B cell (primary cell): ENCODE data around the gene IGSF22. TPM values are rescaled to one million over a fixed set of nuclear protein-coding genes. Genes with fewer than 3 reads are reported as not detected.

Experiments used
- ATAC-seq: fragments of 200-7000 bp; cut with Tn5 transposase; one replicate; pipeline ENCODE4 v1.10.0; 2021; ENCODE audit warnings: low read depth, mild to moderate bottlenecking, moderate number of reproducible peaks, moderate library complexity
- CTCF ChIA-PET: fragments of 350-600 bp; sonication (Branson Sonifier 250); formaldehyde crosslinking; loops from one replicate; lab custom pipeline; 2021; ENCODE audit warnings: antibody characterized with exemption, inconsistent platforms; lab: Charles Lee
- POLR2A ChIA-PET: fragments of 350-600 bp; sonication (Branson Sonifier 250); formaldehyde crosslinking; loops from one replicate; lab custom pipeline; 2021; ENCODE audit warnings: antibody characterized with exemption; lab: Charles Lee
- DNase-seq: peaks from one replicate; pipeline ENCODE4 v3.0.0; 2013
- H2AFZ ChIP-seq: 2 replicates; pipeline ENCODE4 v1.6.1; 2012; ENCODE audit warnings: mild to moderate bottlenecking, low read depth, low read length; ENCODE audit not compliant: insufficient read depth, poor library complexity, severe bottlenecking
- H3K27ac ChIP-seq, 2 donors: 1 replicate in 1 of 2; 2 replicates in 1 of 2; pipeline ENCODE4 v1.5.1; 2012 to 2013; ENCODE audit warnings: low read length in 2 of 2, mild to moderate bottlenecking in 2 of 2, moderate library complexity in 1 of 2
- H3K27me3 ChIP-seq, 4 experiments: fragments of 200-600 bp in 1 of 4; sonication (generic) in 1 of 4; replicated peaks in 1 of 4; 1 replicate in 2 of 4; 2 replicates in 2 of 4; pipeline versions ENCODE4 v1.6.1 to v1.7.0; 2013 to 2016; ENCODE audit warnings: low read length in 3 of 4, mild to moderate bottlenecking in 2 of 4, mixed read lengths in 1 of 4, moderate library complexity in 1 of 4; ENCODE audit not compliant: insufficient read depth in 4 of 4, control insufficient read depth in 3 of 4; ENCODE audit errors: control extremely low read depth in 1 of 4
- H3K36me3 ChIP-seq, 2 experiments: replicated peaks in 1 of 2; 1 replicate in 1 of 2; 2 replicates in 1 of 2; pipeline versions ENCODE4 v1.6.1 to v1.7.1; 2013; ENCODE audit warnings: low read length in 1 of 2; ENCODE audit not compliant: insufficient read depth in 2 of 2, control insufficient read depth in 1 of 2; ENCODE audit errors: control extremely low read depth in 1 of 2, extremely low read depth in 1 of 2
- H3K4me1 ChIP-seq, 2 donors: fragments of 200-600 bp in 1 of 2; sonication (generic) in 1 of 2; 1 replicate in 1 of 2; 2 replicates in 1 of 2; pipeline versions ENCODE4 v1.5.1 to v1.6.1; 2013 to 2017; ENCODE audit warnings: low read length in 2 of 2; ENCODE audit not compliant: control insufficient read depth in 2 of 2, insufficient read depth in 2 of 2
- H3K4me2 ChIP-seq: replicated peaks from 2 replicates; pipeline ENCODE3; 2012; ENCODE audit warnings: mild to moderate bottlenecking, low read depth, low read length; ENCODE audit not compliant: poor library complexity, severe bottlenecking
- H3K4me3 ChIP-seq, 5 experiments: fragments of 200-600 bp in 1 of 5; sonication (generic) in 1 of 5; 1 replicate in 3 of 5; 2 replicates in 2 of 5; pipeline versions ENCODE4 v1.5.1 to v1.7.0; 2011 to 2016; ENCODE audit warnings: low read length in 4 of 5, mild to moderate bottlenecking in 4 of 5, low read depth in 2 of 5, control low read depth in 1 of 5, moderate library complexity in 1 of 5; ENCODE audit not compliant: insufficient read depth in 1 of 5; ENCODE audit errors: control extremely low read depth in 1 of 5, extremely low read depth in 1 of 5
- H3K79me2 ChIP-seq: fragments of 200-600 bp; sonication (generic); one replicate; pipeline ENCODE4 v1.6.0; 2016; ENCODE audit warnings: low read length; ENCODE audit not compliant: control insufficient read depth, insufficient read depth
- H3K9ac ChIP-seq: fragments of 200-600 bp; sonication (generic); 2 replicates; pipeline ENCODE4 v1.6.1; 2017; ENCODE audit warnings: mild to moderate bottlenecking, low read length, moderate library complexity
- H3K9me3 ChIP-seq, 3 donors: one replicate each; pipeline versions ENCODE4 v1.6.1 to v1.7.1; 2013; ENCODE audit warnings: low read length in 2 of 3; ENCODE audit not compliant: control insufficient read depth in 2 of 3, insufficient read depth in 1 of 3; ENCODE audit errors: control extremely low read depth in 1 of 3
- H4K20me1 ChIP-seq: 2 replicates; pipeline ENCODE4 v1.6.0; 2012; ENCODE audit warnings: mild to moderate bottlenecking, low read length; ENCODE audit not compliant: insufficient read depth, control insufficient read depth, poor library complexity, severe bottlenecking
- H3K27ac Mint-ChIP-seq: one replicate; pipeline ENCODE4 v1.8.0; 2021; ENCODE audit warnings: mixed read lengths
- H3K27me3 Mint-ChIP-seq: one replicate; pipeline ENCODE4 v1.8.0; 2021; ENCODE audit warnings: mixed read lengths
- H3K4me1 Mint-ChIP-seq: one replicate; pipeline ENCODE4 v1.8.0; 2021; ENCODE audit warnings: mixed read lengths
- H3K4me3 Mint-ChIP-seq: one replicate; pipeline ENCODE4 v1.8.0; 2021; ENCODE audit warnings: mixed read lengths
- H3K9me3 Mint-ChIP-seq: one replicate; pipeline ENCODE4 v1.8.0; 2022; ENCODE audit warnings: mixed read lengths; ENCODE audit not compliant: insufficient read depth
- CTCF ChIP-seq: fragments of 200-600 bp; IDR thresholded peaks from one replicate; pipeline ENCODE4 v1.8.0; 2022; ENCODE audit warnings: antibody characterized with exemption, mild to moderate bottlenecking
- EZH2 ChIP-seq: IDR thresholded peaks from 2 replicates; pipeline ENCODE4 v1.6.1; 2012; ENCODE audit warnings: borderline replicate concordance, low read depth, mild to moderate bottlenecking, moderate library complexity, low read length; ENCODE audit not compliant: insufficient read depth, poor library complexity, severe bottlenecking
- WGBS: methylation state at CpG from one replicate; pipeline ENCODE4 v1.1.5; 2013; ENCODE audit warnings: missing lambda C conversion rate; ENCODE audit not compliant: insufficient coverage; 5-methylcytosine and 5-hydroxymethylcytosine counted together
- intact Hi-C: fragments of 100-400 bp; cut with micrococcal nuclease; formaldehyde crosslinking; loops from one replicate; pipeline ENCODE4 v1.10.0; 2022
- polyA plus RNA-seq: library from polyadenylated mRNA; depleted of rRNA; stranded (reverse); fragments of >200 nt; gene quantifications from 2 replicates; pipeline ENCODE4 v1.2.3, GENCODE V29; 2012
- total RNA-seq, 2 donors: library from RNA; stranded (reverse); fragments of 120-200 nt in 1 of 2; gene quantifications; 1 replicate in 1 of 2; 2 replicates in 1 of 2; pipeline versions ENCODE4 v1.2.3 to v1.2.4, GENCODE V29; 2013 to 2022

The IGSF22 gene
- total and polyA plus RNA-seq, 2 donors (not counting 1 experiment from before 2014, with no cell fraction given): 0.91 to 2.6 TPM

GRCh38 chr11:18705651-18706281 is 20.2 kb downstream of the IGSF22 start:
- no peak for TF ChIP-seq CTCF
- no peak for TF ChIP-seq EZH2
- Histone ChIP-seq H3K36me3 (no peaks in the 10 kb centered on the region), H4K20me1 (no peaks in the 10 kb centered on the region), H3K27ac (no peak overlapping the region), H3K4me1 (peaks cover 18 to 19% of the 10 kb centered on the region in 2 donors), H3K79me2 (no peaks in the 10 kb centered on the region), H2AFZ (peak overlapping the region; percentile 71), H3K9ac (peak overlapping the region; percentile 81), H3K9me3 (peaks cover 0 to 3% (median 0%) of the 10 kb centered on the region in 3 donors), H3K27me3 (peaks cover 0 to 8% (median 0%) of the 10 kb centered on the region in 4 experiments), H3K4me2 (peak overlapping the region; percentile 99), H3K4me3 (peak overlapping the region in 4 of 5 experiments; percentile 54 to 71 (median 67))
- ATAC-seq: peak; percentile 58
- intact Hi-C loops: loop anchor here (1.0 kb wide), 1 partner anchor 16 kb away; no protein-coding TSS in a partner anchor
- Mint-ChIP-seq H3K4me3 (peak overlapping the region; percentile 95), H3K9me3 (no peaks in the 10 kb centered on the region), H3K27me3 (peaks cover 27% of the 10 kb centered on the region), H3K27ac (no peak overlapping the region), H3K4me1 (peaks cover 22% of the 10 kb centered on the region)
- CTCF ChIA-PET: interaction anchor here (0.6 to 4.4 kb wide), 5 partner anchors 11 to 123 kb away, joined by 3 to 27 read pairs (median 7); no protein-coding TSS in a partner anchor
- POLR2A ChIA-PET: no interaction called here
- peak; percentile 58 for DNase-seq
- WGBS: 5% methylated on average over 42 of the region's 46 CpGs

GRCh38 chr11:18704698-18705097 is 21.3 kb downstream of the IGSF22 start:
- H3K9ac ChIP-seq: no peak overlapping the region
- H3K36me3 ChIP-seq: no peaks in the 10 kb centered on the region
- no peak overlapping the region for H3K4me2 ChIP-seq
- no peak overlapping the region for H2AFZ ChIP-seq
- ATAC-seq (no peak), DNase-seq (no peak)
- intact Hi-C loops: no loop called here
- Mint-ChIP-seq H3K9me3 (no peaks in the 10 kb centered on the region), H3K4me3 (peak overlapping the region; percentile 95), H3K27ac (no peak overlapping the region), H3K27me3 (peaks cover 25% of the 10 kb centered on the region), H3K4me1 (peaks cover 27% of the 10 kb centered on the region)
- POLR2A ChIA-PET: no interaction called here
- peaks cover 0 to 3% (median 0%) of the 10 kb centered on the region in 3 donors for H3K9me3 ChIP-seq
- peaks cover 19 to 23% of the 10 kb centered on the region in 2 donors for H3K4me1 ChIP-seq
- 80% methylated on average over 1 of the region's 1 CpG for WGBS
- TF ChIP-seq EZH2: no peak
- TF ChIP-seq CTCF: no peak
- H3K79me2 ChIP-seq: no peaks in the 10 kb centered on the region
- no peak overlapping the region for H3K4me3 ChIP-seq
- no peaks in the 10 kb centered on the region for H4K20me1 ChIP-seq
- H3K27me3 ChIP-seq: peaks cover 0 to 14% (median 0%) of the 10 kb centered on the region in 4 experiments
- no peak overlapping the region for H3K27ac ChIP-seq
- CTCF ChIA-PET: interaction anchor here (1.7 to 4.4 kb wide), 4 partner anchors 12 to 27 kb away, joined by 3 to 27 read pairs (median 8); no protein-coding TSS in a partner anchor
